Epithelial cell of proximal tubule (primary cell): ENCODE measurements around the gene SLC35E2B. TPM values are rescaled to one million over a fixed set of nuclear protein-coding genes. Genes with fewer than 3 reads are reported as not detected.

Experiments
- DNase-seq: peaks from one replicate; pipeline ENCODE4 v3.0.0-alpha.2; 2011; ENCODE audit warnings: low read depth
- H3K4me3 ChIP-seq: 2 replicates; pipeline ENCODE4 v1.5.1; 2011; ENCODE audit warnings: low read depth, mild to moderate bottlenecking, low read length
- total RNA-seq: library from RNA; depleted of rRNA; stranded (reverse); fragments of >200 nt; gene quantifications from 2 replicates; pipeline ENCODE4 v1.2.3, GENCODE V29; 2015
- TF ChIP-seq, protein P1 (sequence below): conservative IDR thresholded peaks from 2 replicates; pipeline ENCODE4 v1.5.1; 2012; ENCODE audit warnings: low read depth, mild to moderate bottlenecking, low read length

The SLC35E2B gene
- total RNA-seq, 1 donor from 2014 or later = 22.8 TPM

DNA sequence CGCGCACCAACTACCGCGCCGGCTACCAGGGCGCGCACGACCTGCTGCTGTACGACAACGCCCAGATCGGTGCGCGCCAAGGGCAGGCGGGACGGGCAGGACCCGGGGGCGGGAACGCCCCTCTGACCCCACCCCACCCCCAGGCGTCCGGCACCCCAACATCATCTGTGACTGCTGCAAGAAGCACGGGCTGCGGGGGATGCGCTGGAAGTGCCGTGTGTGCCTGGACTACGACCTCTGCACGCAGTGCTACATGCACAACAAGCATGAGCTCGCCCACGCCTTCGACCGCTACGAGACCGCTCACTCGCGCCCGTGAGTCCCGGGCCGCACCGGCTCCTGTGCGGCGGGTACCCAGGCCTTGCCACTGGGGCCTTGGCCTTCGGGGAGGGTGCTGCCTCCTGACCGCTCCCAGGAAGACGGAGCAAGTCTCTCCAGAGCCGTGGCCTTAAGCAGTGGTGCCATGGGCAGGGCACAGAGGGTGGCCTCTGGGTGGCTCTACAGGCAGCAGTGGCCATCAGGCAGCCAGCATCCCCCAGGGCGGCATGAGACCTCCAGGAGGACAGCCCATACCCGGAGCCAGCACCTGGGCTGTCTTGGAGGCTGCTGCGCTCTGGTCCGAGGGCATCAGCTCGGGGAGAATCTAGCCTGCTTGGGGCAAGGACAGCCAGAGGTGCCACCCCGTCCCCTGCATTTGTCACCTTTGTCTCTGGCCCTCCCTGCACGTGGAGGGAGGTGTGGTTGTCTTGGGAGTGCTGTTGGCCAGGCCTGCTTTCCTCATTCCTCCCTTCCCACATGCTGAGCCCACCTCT is 68.8 kb downstream of the SLC35E2B start:
- DNase-seq = no peak
- no peak overlapping the region for H3K4me3 ChIP-seq
- TF ChIP-seq, protein P1, sequence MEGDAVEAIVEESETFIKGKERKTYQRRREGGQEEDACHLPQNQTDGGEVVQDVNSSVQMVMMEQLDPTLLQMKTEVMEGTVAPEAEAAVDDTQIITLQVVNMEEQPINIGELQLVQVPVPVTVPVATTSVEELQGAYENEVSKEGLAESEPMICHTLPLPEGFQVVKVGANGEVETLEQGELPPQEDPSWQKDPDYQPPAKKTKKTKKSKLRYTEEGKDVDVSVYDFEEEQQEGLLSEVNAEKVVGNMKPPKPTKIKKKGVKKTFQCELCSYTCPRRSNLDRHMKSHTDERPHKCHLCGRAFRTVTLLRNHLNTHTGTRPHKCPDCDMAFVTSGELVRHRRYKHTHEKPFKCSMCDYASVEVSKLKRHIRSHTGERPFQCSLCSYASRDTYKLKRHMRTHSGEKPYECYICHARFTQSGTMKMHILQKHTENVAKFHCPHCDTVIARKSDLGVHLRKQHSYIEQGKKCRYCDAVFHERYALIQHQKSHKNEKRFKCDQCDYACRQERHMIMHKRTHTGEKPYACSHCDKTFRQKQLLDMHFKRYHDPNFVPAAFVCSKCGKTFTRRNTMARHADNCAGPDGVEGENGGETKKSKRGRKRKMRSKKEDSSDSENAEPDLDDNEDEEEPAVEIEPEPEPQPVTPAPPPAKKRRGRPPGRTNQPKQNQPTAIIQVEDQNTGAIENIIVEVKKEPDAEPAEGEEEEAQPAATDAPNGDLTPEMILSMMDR = no peak

GRCh38 chr1:1623181-1623630 is 69.4 kb downstream of the SLC35E2B start:
- TF ChIP-seq, protein P1 = no peak
- no peak for DNase-seq
- no peak overlapping the region for H3K4me3 ChIP-seq

DNA sequence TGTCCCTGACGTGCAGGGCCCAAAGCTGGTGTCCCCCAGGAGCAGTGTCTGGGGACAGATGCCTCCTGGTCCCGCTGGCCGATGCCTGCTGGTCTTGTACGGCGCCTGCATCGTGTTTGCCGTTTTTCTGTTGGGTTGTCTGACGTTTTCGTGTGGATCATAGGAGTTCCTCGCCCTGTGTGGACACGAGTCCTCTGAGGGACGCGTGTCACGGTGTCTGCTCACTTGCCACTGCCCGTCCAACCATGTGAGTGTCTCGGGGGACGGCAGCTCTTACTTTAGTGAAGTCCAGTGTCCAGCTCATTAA is 69.9 kb downstream of the SLC35E2B start:
- no peak overlapping the region for H3K4me3 ChIP-seq
- TF ChIP-seq, protein P1 = no peak
- DNase-seq = no peak

- no peak overlapping the region for H3K4me3 ChIP-seq
- TF ChIP-seq, protein P1 = no peak
- no peak for DNase-seq
Measured at GRCh38 chr1:1622010-1622787, 70.4 kb downstream of the SLC35E2B start.

DNA sequence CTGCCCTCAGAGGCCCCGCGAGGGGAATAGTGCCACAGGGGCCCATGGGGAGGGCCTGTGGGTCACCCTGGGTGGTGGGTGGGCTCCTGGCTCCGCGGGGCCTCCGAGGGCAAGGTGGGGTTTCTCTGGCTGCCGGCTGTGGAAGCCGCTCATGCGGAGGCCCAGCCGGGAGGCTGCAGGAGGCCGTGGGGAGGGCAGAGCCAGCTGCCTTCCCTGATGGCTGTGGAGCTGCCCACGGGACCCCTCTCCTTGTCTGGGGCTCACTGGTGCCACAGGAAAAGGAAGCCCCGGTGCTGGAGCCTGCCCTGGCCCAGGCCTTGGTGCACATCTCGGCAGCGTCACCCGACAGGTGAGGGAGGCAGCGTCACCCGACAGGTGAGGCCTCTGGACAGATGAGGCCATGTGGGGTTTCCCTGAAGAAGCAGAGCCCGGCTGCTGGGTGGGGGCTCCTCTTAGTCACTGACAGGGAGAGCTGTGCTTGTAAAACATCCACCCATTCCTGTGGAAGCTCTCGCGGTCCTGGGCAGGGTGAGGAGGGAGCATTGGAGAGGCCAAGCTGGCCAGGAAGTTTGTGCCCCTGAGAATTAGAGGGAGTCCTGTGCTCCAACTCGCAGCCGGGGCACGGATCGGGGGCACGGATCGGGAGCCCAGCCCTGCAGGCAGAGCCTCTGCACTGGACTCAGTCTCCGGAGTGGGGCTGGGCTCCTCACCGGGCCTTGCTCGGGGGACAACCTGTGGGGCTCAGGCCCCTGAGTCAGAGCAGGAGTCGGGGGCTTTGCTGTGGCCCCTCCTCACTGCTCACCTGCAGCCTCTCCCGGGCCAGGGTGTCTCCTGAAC is 71.2 kb downstream of the SLC35E2B start:
- no peak overlapping the region for H3K4me3 ChIP-seq
- TF ChIP-seq, protein P1 = no peak
- DNase-seq = no peak

DNA sequence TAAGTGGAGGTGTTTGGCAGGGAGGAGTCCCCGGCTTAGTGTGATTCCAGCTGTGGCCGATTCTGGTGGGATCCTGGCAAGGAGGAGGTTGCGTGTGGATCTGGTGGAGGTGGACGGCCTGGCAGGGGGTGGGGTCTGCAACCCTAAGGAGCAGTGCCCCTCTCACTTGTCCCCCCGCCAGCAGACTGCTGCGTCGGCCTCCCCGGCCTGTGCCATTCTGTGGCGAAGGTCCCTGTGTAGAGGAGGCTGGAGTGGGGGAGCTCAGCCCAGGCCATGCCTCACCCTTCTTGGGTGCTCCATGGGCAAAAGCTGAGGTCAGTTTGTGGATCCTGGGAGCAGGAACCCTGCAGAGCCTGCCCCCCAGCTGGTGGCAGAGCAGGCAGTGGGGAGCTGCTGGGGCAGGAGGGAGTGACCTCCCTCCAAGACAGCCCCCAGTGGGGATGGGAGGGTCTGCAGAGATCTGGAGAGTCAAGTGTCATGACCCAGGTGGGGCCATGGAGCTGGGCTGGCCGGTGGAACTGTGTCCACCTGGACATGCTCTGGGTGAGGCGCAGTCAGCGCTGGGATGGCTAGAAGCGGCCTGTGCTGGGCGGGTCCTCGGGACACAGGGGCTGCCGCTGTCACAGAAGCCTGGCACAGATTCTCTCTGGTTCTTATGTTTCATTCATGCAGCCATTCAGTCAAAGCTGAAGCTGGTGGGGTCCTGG is 72.0 kb downstream of the SLC35E2B start:
- no peak for DNase-seq
- H3K4me3 ChIP-seq = no peak overlapping the region
- TF ChIP-seq, protein P1 = no peak
